Airway epithelial cell (primary cell): ENCODE data around the gene ZNF512. TPM values are rescaled to one million over a fixed set of nuclear protein-coding genes. Genes with fewer than 3 reads are reported as not detected.

Source experiments
- total RNA-seq: library from RNA; depleted of rRNA; stranded (reverse); fragments of >200 nt; gene quantifications from 2 replicates; pipeline ENCODE4 v1.2.3, GENCODE V29; 2015

Gene ZNF512
- total RNA-seq, result 14.7 and 22.4 TPM in 2 replicates

GRCh38 chr2:27582695-27583389 is at the start of gene ZNF512:
Gene ZNF512, plus strand, starts transcription at chr2:27583042. Its CDS starts 71 bp downstream, at chr2:27583113.

GRCh38 chr2:27628767-27629709 is 46.2 kb downstream of the ZNF512 start, which contains the start of the genes CCDC121 and GPN1:
Gene CCDC121, minus strand, starts transcription at chr2:27629012. Its CDS starts 1,213 bp downstream, at chr2:27627799.
Gene GPN1, plus strand, starts transcription at chr2:27629050. Its CDS starts 9 bp downstream, at chr2:27629059.

GRCh38 chr2:27663285-27664153 is 80.7 kb downstream of the ZNF512 start, which contains the start of the genes SLC4A1AP and SUPT7L:
Gene SLC4A1AP, plus strand, starts transcription at chr2:27663889. Its CDS starts 26 bp downstream, at chr2:27663915.
Gene SUPT7L, minus strand, starts transcription at chr2:27663614. Its CDS starts 1,422 bp downstream, at chr2:27662192.

Other genes starting within 250 kb of the ZNF512 start
- 38.6 and 48.0 TPM in 2 replicates for gene GTF3C2, start 226.3 kb upstream of the ZNF512 start, total RNA-seq
- 35.3 and 37.6 TPM in 2 replicates for gene EIF2B4, start 212.7 kb upstream of the ZNF512 start, total RNA-seq
- 86.1 and 106 TPM in 2 replicates for gene SNX17, start 212.4 kb upstream of the ZNF512 start, total RNA-seq
- 9.1 and 11.0 TPM in 2 replicates for gene ZNF513, start 202.3 kb upstream of the ZNF512 start, total RNA-seq
- gene PPM1G, start 173.5 kb upstream of the ZNF512 start, total RNA-seq, result 114 and 115 TPM in 2 replicates
- gene NRBP1, start 154.4 kb upstream of the ZNF512 start, total RNA-seq, result 64.1 and 83.3 TPM in 2 replicates
- 44.1 and 86.7 TPM in 2 replicates for gene KRTCAP3, start 140.7 kb upstream of the ZNF512 start, total RNA-seq
- 8.2 and 9.2 TPM in 2 replicates for gene IFT172, start 93.3 kb upstream of the ZNF512 start, total RNA-seq
- gene FNDC4, start 87.8 kb upstream of the ZNF512 start, total RNA-seq, result 9.7 and 12.5 TPM in 2 replicates
- not detected in 2 replicates for gene GCKR, start 86.2 kb upstream of the ZNF512 start, total RNA-seq
- gene CCDC121, start 46.0 kb downstream of the ZNF512 start, total RNA-seq, result 0.21 and 0.74 TPM in 2 replicates
- gene GPN1, start 46.0 kb downstream of the ZNF512 start, total RNA-seq, result 27.7 and 33.7 TPM in 2 replicates
- gene SUPT7L, start 80.6 kb downstream of the ZNF512 start, total RNA-seq, result 13.7 and 16.1 TPM in 2 replicates
- 16.3 and 20.4 TPM in 2 replicates for gene SLC4A1AP, start 80.8 kb downstream of the ZNF512 start, total RNA-seq
- 97.8 and 137 TPM in 2 replicates for gene MRPL33, start 188.7 kb downstream of the ZNF512 start, total RNA-seq